Measurements from ENCODE around the gene ARNT2. TPM values are rescaled to one million over a fixed set of nuclear protein-coding genes. Genes with fewer than 3 reads are reported as not detected.

Gene ARNT2
- total and polyA plus RNA-seq, 10 of the 15 experiments (the other 5 are each of a cell fraction or from before 2014, with no cell fraction given) = 0.07 to 0.49 (median 0.09) TPM; not detected in 6

GRCh38 chr15:80404761-80405553, 775 bp downstream of the ARNT2 start:
- no peak overlapping the region for H3K27ac ChIP-seq (ENCODE audit: control insufficient read depth, insufficient read depth)
- H3K4me3 ChIP-seq = no peak overlapping the region
- no peaks in the 10 kb centered on the region; the same call in 2 of the 3 replicates for H3K9me3 ChIP-seq (replicated peaks; ENCODE audit: control insufficient read depth, insufficient read depth, low read length)
- H2AFZ ChIP-seq (ENCODE audit: control insufficient read depth, low read depth, low read length) = no peak overlapping the region
- DNase-seq (ENCODE audit: low read depth, low spot score) (no peak), FAIRE-seq (no peak), ATAC-seq (no peak; the same call in 2 of the 3 replicates)
- CTCF ChIA-PET = no interaction called here
- WGBS (ENCODE audit: insufficient coverage, insufficient replicate concordance, low lambda C conversion rate, missing lambda C conversion rate) = 12% methylated on average over 22 of the region's 33 CpGs
- peak overlapping the region; percentile 25; the same call in 1 of the 2 replicates for H3K4me2 ChIP-seq (ENCODE audit: control insufficient read depth, insufficient read depth)
- RAD21 ChIA-PET (ENCODE audit: unreplicated experiment) = no interaction called here
- H4K20me1 ChIP-seq (ENCODE audit: control insufficient read depth, insufficient read depth) = no peaks in the 10 kb centered on the region
- in situ Hi-C loops (cut with MboI) = no loop called here
- H3K79me2 ChIP-seq (ENCODE audit: control insufficient read depth, insufficient read depth, low read length) = no peaks in the 10 kb centered on the region
- H3K9ac ChIP-seq (ENCODE audit: control insufficient read depth, insufficient read depth, low read length) = no peak overlapping the region
- H3K27me3 ChIP-seq (replicated peaks in 1 of 2; ENCODE audit: control insufficient read depth in 2 of 2, insufficient read depth in 2 of 2, low read length in 1 of 2) = peaks cover 6 to 16% of the 10 kb centered on the region in 2 experiments
- H3K4me1 ChIP-seq (ENCODE audit: control insufficient read depth, insufficient read depth, low read length) = peaks cover 4% of the 10 kb centered on the region
- BruUV-seq (replicated peaks) = no TSS peak
- intact Hi-C loops (cut with micrococcal nuclease; ENCODE audit: unreplicated experiment) = no loop called here
- no peaks in the 10 kb centered on the region for H3K36me3 ChIP-seq (ENCODE audit: control insufficient read depth in 2 of 2, insufficient read depth in 2 of 2, low read length in 1 of 2)
- SMC1A ChIA-PET (ENCODE audit: uncharacterized antibody, unreplicated experiment) = no interaction called here
- POLR2A ChIA-PET = no interaction called here
- TF ChIP-seq GATAD2B (conservative IDR thresholded peaks at IDR 0.05; ENCODE audit: low read depth) = no peak
- TF ChIP-seq ZBED1 (IDR thresholded peaks at IDR 0.05; ENCODE audit: borderline replicate concordance) = no peak
- no peak for TF ChIP-seq MTA2 (IDR thresholded peaks at IDR 0.05; ENCODE audit: low read depth)
- no peak for TF ChIP-seq PAX5 (IDR thresholded peaks at IDR 0.05; ENCODE audit: borderline replicate concordance, low read depth, low read length)
- TF ChIP-seq E4F1 (IDR thresholded peaks at IDR 0.05; ENCODE audit: borderline replicate concordance, partially characterized antibody) = no peak
- no peak for TF ChIP-seq HCFC1 (IDR thresholded peaks at IDR 0.05; ENCODE audit: low read length)
- TF ChIP-seq PAX8 (IDR thresholded peaks at IDR 0.05) = no peak
- no peak for TF ChIP-seq CEBPZ (IDR thresholded peaks at IDR 0.05; ENCODE audit: low read depth, low read length)
- no peak for TF ChIP-seq SMC3 (IDR thresholded peaks at IDR 0.05; ENCODE audit: borderline replicate concordance, low read length)
- TF ChIP-seq IKZF2 (IDR thresholded peaks at IDR 0.05) = no peak
- no peak for TF ChIP-seq KAT2A (conservative IDR thresholded peaks at IDR 0.05; ENCODE audit: control insufficient read depth, low read depth, low read length)
- TF ChIP-seq IRF4 (IDR thresholded peaks at IDR 0.05; ENCODE audit: low read depth, low read length) = no peak
- no peak for TF ChIP-seq RAD51 (IDR thresholded peaks at IDR 0.05)
- no peak for TF ChIP-seq YBX1 (IDR thresholded peaks at IDR 0.05)
- TF ChIP-seq CHD2 (IDR thresholded peaks at IDR 0.05; ENCODE audit: borderline replicate concordance, low read depth, low read length) = no peak
- TF ChIP-seq E2F4 (IDR thresholded peaks at IDR 0.05; ENCODE audit: low read depth, low read length) = no peak

Measured in GM12878 (cell line).